ENCODE data around the gene SPDYE6. TPM values are rescaled to one million over a fixed set of nuclear protein-coding genes. Genes with fewer than 3 reads are reported as not detected.

SPDYE6 gene
- total and polyA plus RNA-seq, 2 of the 4 experiments (the other 2 are of a cell fraction): not detected

DNA sequence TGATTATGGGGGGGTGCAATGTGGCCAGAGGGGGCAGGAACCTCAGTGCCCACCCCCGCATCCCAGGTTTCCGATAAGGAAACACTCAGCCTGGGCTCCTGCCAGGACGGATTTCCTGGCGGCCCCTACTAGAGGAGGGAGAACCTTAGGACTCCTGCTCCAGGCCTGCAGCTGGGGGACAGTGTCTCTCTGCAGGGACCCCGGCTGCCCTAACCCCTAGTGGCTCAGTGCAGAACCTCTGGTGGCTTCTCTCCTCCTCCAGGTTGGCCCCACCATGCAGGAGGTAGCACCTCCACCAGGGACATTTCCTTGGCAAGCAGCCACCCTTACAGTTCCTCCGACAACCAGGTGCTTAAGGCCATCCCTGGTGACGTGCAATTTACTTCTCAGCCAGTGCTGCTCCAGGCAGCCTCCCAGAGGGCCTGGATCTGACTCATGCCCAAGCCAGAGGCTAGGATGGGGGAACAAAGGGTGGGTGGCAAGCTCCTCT, 37.7 kb downstream of the SPDYE6 start:
- dilution Hi-C loops (cut with HindIII; ENCODE audit: low sequenced_read_pairs, unreplicated experiment) (no loop called here), intact Hi-C loops (cut with micrococcal nuclease) (no loop called here), in situ Hi-C loops (cut with MboI; ENCODE audit: low sequenced_read_pairs) (no loop called here)
- no peak overlapping the region for H3K9ac ChIP-seq (ENCODE audit: low read depth, low read length)
- DNase-seq (peak; percentile 46), ATAC-seq (ENCODE audit: low read depth) (peak; percentile 63; the same call in 1 of the 2 replicates)
- H3K18ac ChIP-seq (ENCODE audit: low read depth, low read length): no peak overlapping the region
- no peak for TF ChIP-seq RFX5 (IDR thresholded peaks at IDR 0.05; ENCODE audit: low read depth, low read length)
- no peak for TF ChIP-seq MAFK (IDR thresholded peaks at IDR 0.05; ENCODE audit: low read depth, low read length)
- TF ChIP-seq MXI1 (IDR thresholded peaks at IDR 0.05; ENCODE audit: borderline replicate concordance, low read depth, low read length): no peak
- no peak for TF ChIP-seq RAD21 (IDR thresholded peaks at IDR 0.05; ENCODE audit: low read length)
- no peak overlapping the region for H2BK15ac ChIP-seq (ENCODE audit: low read depth, low read length)
- H3K36me3 ChIP-seq (ENCODE audit: control insufficient read depth, insufficient read depth, low read length): peaks cover 3% of the 10 kb centered on the region; the same call in 1 of the 2 replicates
- WGBS, 2 experiments (ENCODE audit: extremely low coverage in 2 of 2, insufficient read length in 1 of 2): 92% methylated on average over 2 of the region's 7 CpGs; no CpG with 5 or more reads in 1 of the 2 experiments
- no peak overlapping the region for H3K14ac ChIP-seq (replicated peaks; ENCODE audit: low read depth, low read length)
- H3K27ac ChIP-seq (ENCODE audit: insufficient read depth, low read length): no peak overlapping the region
- H4K91ac ChIP-seq (ENCODE audit: insufficient read depth, low read depth, low read length): no peak overlapping the region
- H4K20me1 ChIP-seq (ENCODE audit: insufficient read depth, low read length): no peaks in the 10 kb centered on the region
- H3K23ac ChIP-seq (ENCODE audit: low read depth, low read length): no peak overlapping the region
- no peaks in the 10 kb centered on the region for H3K79me1 ChIP-seq (ENCODE audit: low read depth in 1 of 2, low read length in 2 of 2)
- no peak overlapping the region for H2AK5ac ChIP-seq (ENCODE audit: low read depth, low read length)
- peaks cover 4% of the 10 kb centered on the region; the same call in 1 of the 2 replicates for H3K9me1 ChIP-seq (ENCODE audit: insufficient read depth, low read length)
- no peak overlapping the region for H2BK20ac ChIP-seq (ENCODE audit: low read depth, low read length)
- no peak overlapping the region for H3K4me3 ChIP-seq (ENCODE audit: insufficient read depth, low read depth, low read length)
- no peak overlapping the region for H3K4ac ChIP-seq (ENCODE audit: low read depth, low read length)
- POLR2A ChIA-PET (ENCODE audit: unreplicated experiment): no interaction called here
- H4K8ac ChIP-seq (ENCODE audit: low read depth in 2 of 2, low read length in 2 of 2): no peak overlapping the region
- no peaks in the 10 kb centered on the region for H3K9me3 ChIP-seq (ENCODE audit: control insufficient read depth, insufficient read depth, low read length)
- no peak overlapping the region for H2AFZ ChIP-seq (replicated peaks; ENCODE audit: low read length, poor library complexity)
- no peak overlapping the region for H3K56ac ChIP-seq (ENCODE audit: extremely low read depth, insufficient read depth, low read length)
- H2BK120ac ChIP-seq (ENCODE audit: low read depth, low read length): no peak overlapping the region
- no peak overlapping the region for H2AK9ac ChIP-seq (replicated peaks; ENCODE audit: low read depth, low read length, poor library complexity)
- no TSS peak for BruUV-seq (replicated peaks)
- H4K5ac ChIP-seq (ENCODE audit: low read depth, low read length): no peak overlapping the region
- H2BK5ac ChIP-seq (ENCODE audit: low read depth, low read length, poor library complexity, severe bottlenecking): no peak overlapping the region
- CTCF ChIA-PET: no interaction called here
- H3K4me2 ChIP-seq (ENCODE audit: low read depth, low read length): no peak overlapping the region
- no peaks in the 10 kb centered on the region for H3K4me1 ChIP-seq (ENCODE audit: control insufficient read depth, insufficient read depth, low read length)
- no peaks in the 10 kb centered on the region for H3K27me3 ChIP-seq (ENCODE audit: control insufficient read depth, insufficient read depth, low read length)

Measured in IMR-90 (cell line).